NCI-H2107 treated with DMSO at 0.1 percent for 48 hours (cell line): ENCODE data around the gene MED27.
A peak's percentile ranks its signal among the peaks of the same experiment; 100 is the strongest.

Experiments
- DNase-seq: peaks from one replicate; lab custom pipeline; 2025; ENCODE audit not compliant: unreplicated experiment; lab: John Stamatoyannopoulos, UW

Gene MED27

GRCh38 chr9:131823701-131824146 is 255.9 kb downstream of the MED27 start:
- DNase-seq: no peak

GRCh38 chr9:131818089-131818488 is 261.6 kb downstream of the MED27 start:
- DNase-seq: no peak

- peak; percentile 75 for DNase-seq
These were observed 262.0 kb downstream of the MED27 start for GRCh38 chr9:131817627-131818026.

GRCh38 chr9:131817073-131817472 is 262.6 kb downstream of the MED27 start:
- DNase-seq: no peak

- peak; percentile 57 for DNase-seq
These were observed 263.4 kb downstream of the MED27 start for GRCh38 chr9:131815970-131816873.

GRCh38 chr9:131814707-131815106 is 265.0 kb downstream of the MED27 start:
- DNase-seq: no peak

- DNase-seq: no peak
These were observed 266.6 kb downstream of the MED27 start for GRCh38 chr9:131813116-131813515.

GRCh38 chr9:131812116-131812790 is 267.4 kb downstream of the MED27 start:
- no peak for DNase-seq

- DNase-seq: no peak
These were observed 268.3 kb downstream of the MED27 start for GRCh38 chr9:131811405-131811804.

- peak; percentile 11 for DNase-seq
These were observed 269.1 kb downstream of the MED27 start for GRCh38 chr9:131810351-131811170.
